ENCODE data around the gene PLPPR2.
A peak's percentile ranks its signal among the peaks of the same experiment; 100 is the strongest.
"Not testable (repeated sequence)": the region's sequence is repeated elsewhere in the genome, so short reads cannot be mapped to it uniquely, and the experiment has no call there.

Gene PLPPR2

GRCh38 chr19:11339254-11340098 is 15.8 kb upstream of the PLPPR2 start, which contains the start of gene RAB3D:
RAB3D (minus strand) TSS chr19:11339657; CDS start chr19:11337399, 2,258 bp downstream.
- DNase-seq (ENCODE audit: low read depth in 1 of 2, low spot score in 1 of 2): peak; percentile 59 to 77

- not testable (repeated sequence) for DNase-seq (ENCODE audit: low read depth in 1 of 2, low spot score in 1 of 2)
These were observed 15.1 kb upstream of the PLPPR2 start for GRCh38 chr19:11340099-11340467.

- DNase-seq (ENCODE audit: low read depth in 1 of 2, low spot score in 1 of 2): no peak
These were observed 12.8 kb upstream of the PLPPR2 start for GRCh38 chr19:11342429-11342828.

GRCh38 chr19:11345122-11345803 is 10.0 kb upstream of the PLPPR2 start:
- DNase-seq (ENCODE audit: low read depth in 1 of 2, low spot score in 1 of 2): no peak

GRCh38 chr19:11346104-11346940 is 8.9 kb upstream of the PLPPR2 start, which contains the start of the genes CCDC159 and TMEM205:
CCDC159 (plus strand) TSS chr19:11346519; CDS start chr19:11346607, 88 bp downstream.
TMEM205 (minus strand) TSS chr19:11346268; CDS start chr19:11345619, 649 bp downstream.
- peak; percentile 91 to 99 for DNase-seq (ENCODE audit: low read depth in 1 of 2, low spot score in 1 of 2)

GRCh38 chr19:11347546-11348039 is 7.6 kb upstream of the PLPPR2 start:
- no peak for DNase-seq (ENCODE audit: low read depth in 1 of 2, low spot score in 1 of 2)

GRCh38 chr19:11349171-11349570 is 6.1 kb upstream of the PLPPR2 start:
- no peak for DNase-seq (ENCODE audit: low read depth in 1 of 2, low spot score in 1 of 2)

- DNase-seq (ENCODE audit: low read depth in 1 of 2, low spot score in 1 of 2): not testable (repeated sequence)
These were observed 1.1 kb upstream of the PLPPR2 start for GRCh38 chr19:11354102-11354501.

- DNase-seq (ENCODE audit: low read depth in 1 of 2, low spot score in 1 of 2): no peak
These were observed 804 bp downstream of the PLPPR2 start for GRCh38 chr19:11356074-11356397.

GRCh38 chr19:11356676-11357550 is 1.7 kb downstream of the PLPPR2 start:
- no peak for DNase-seq (ENCODE audit: low read depth in 1 of 2, low spot score in 1 of 2)

GRCh38 chr19:11359421-11359820 is 4.2 kb downstream of the PLPPR2 start:
- no peak for DNase-seq (ENCODE audit: low read depth in 1 of 2, low spot score in 1 of 2)

- no peak for DNase-seq (ENCODE audit: low read depth in 1 of 2, low spot score in 1 of 2)
These were observed 6.0 kb downstream of the PLPPR2 start for GRCh38 chr19:11361037-11361770.

- no peak for DNase-seq (ENCODE audit: low read depth in 1 of 2, low spot score in 1 of 2)
These were observed 6.8 kb downstream of the PLPPR2 start for GRCh38 chr19:11361771-11362731.

- DNase-seq (ENCODE audit: low read depth in 1 of 2, low spot score in 1 of 2): no peak
These were observed 8.6 kb downstream of the PLPPR2 start for GRCh38 chr19:11363881-11364280.

- no peak for DNase-seq (ENCODE audit: low read depth in 1 of 2, low spot score in 1 of 2)
These were observed 9.2 kb downstream of the PLPPR2 start for GRCh38 chr19:11364296-11364904.

GRCh38 chr19:11364935-11365334 is 9.7 kb downstream of the PLPPR2 start:
- DNase-seq (ENCODE audit: low read depth in 1 of 2, low spot score in 1 of 2): no peak

GRCh38 chr19:11365557-11366117 is 10.4 kb downstream of the PLPPR2 start:
- no peak for DNase-seq (ENCODE audit: low read depth in 1 of 2, low spot score in 1 of 2)

- DNase-seq (ENCODE audit: low read depth in 1 of 2, low spot score in 1 of 2): no peak
These were observed 12.3 kb downstream of the PLPPR2 start for GRCh38 chr19:11367528-11367927.

Data from activated CD4-positive, alpha-beta T cell treated with anti-CD3 and anti-CD28 coated beads, Interleukin-2, amount 50 U/mL, for 24 hours (primary cell).